Type B pancreatic cell (in vitro differentiated cells): ENCODE results near the gene SLC30A3. TPM values are rescaled to one million over a fixed set of nuclear protein-coding genes. Genes with fewer than 3 reads are reported as not detected.
"Not testable (repeated sequence)": the region's sequence is repeated elsewhere in the genome, so short reads cannot be mapped to it uniquely, and the experiment has no call there.

ENCODE experiments used
- DNase-seq: peaks from one replicate; pipeline ENCODE4 v3.0.0; 2021; ENCODE audit warnings: mixed read lengths; ENCODE audit not compliant: unreplicated experiment; ENCODE audit errors: extremely low spot score
- H3K27ac Mint-ChIP-seq: 2 replicates; pipeline ENCODE4 v1.8.0; 2021; ENCODE audit warnings: mild to moderate bottlenecking, mixed read lengths
- H3K27me3 Mint-ChIP-seq: 2 replicates; pipeline ENCODE4 v1.8.0; 2021; ENCODE audit warnings: mixed read lengths
- H3K36me3 Mint-ChIP-seq: 2 replicates; pipeline ENCODE4 v1.8.0; 2021; ENCODE audit warnings: mixed read lengths
- H3K4me1 Mint-ChIP-seq: one replicate; pipeline ENCODE4 v1.8.0; 2021; ENCODE audit warnings: mixed read lengths; ENCODE audit not compliant: unreplicated experiment
- H3K4me3 Mint-ChIP-seq: 2 replicates; pipeline ENCODE4 v1.8.0; 2021; ENCODE audit warnings: mild to moderate bottlenecking, mixed read lengths
- H3K9me3 Mint-ChIP-seq: 2 replicates; pipeline ENCODE4 v1.8.0; 2021; ENCODE audit warnings: mixed read lengths
- CTCF ChIP-seq: fragments of 200-600 bp; sonication (generic); conservative IDR thresholded peaks from 2 replicates; pipeline ENCODE4 v1.5.0; 2021; ENCODE audit warnings: antibody characterized with exemption, mild to moderate bottlenecking
- total RNA-seq: library from RNA; stranded (reverse); gene quantifications from 2 replicates; pipeline ENCODE4 v1.2.1, GENCODE V29; 2021; ENCODE audit warnings: low replicate concordance

Gene SLC30A3
- total RNA-seq, 1 donor from 2014 or later: 0.53 TPM

- no peak for DNase-seq
These were observed 19.2 kb upstream of the SLC30A3 start, which contains the start of gene TRIM54 for GRCh38 chr2:27281855-27282559. Gene TRIM54 (plus strand): TSS chr2:27282429. CDS start chr2:27282732, 303 bp downstream.

GRCh38 chr2:27281442-27281841, 18.6 kb upstream of the SLC30A3 start:
- Mint-ChIP-seq H3K27me3 (peaks cover 78% of the 10 kb centered on the region), H3K4me1 (no peaks in the 10 kb centered on the region), H3K27ac (no peak overlapping the region), H3K9me3 (no peaks in the 10 kb centered on the region), H3K36me3 (no peaks in the 10 kb centered on the region), H3K4me3 (no peak overlapping the region)
- TF ChIP-seq CTCF: no peak
- no peak for DNase-seq

More at GRCh38 chr2:27281855-27282559, 19.2 kb upstream of the SLC30A3 start, which contains the start of gene TRIM54:
- H3K27me3 Mint-ChIP-seq: peaks cover 79% of the 10 kb centered on the region
- H3K36me3 Mint-ChIP-seq: no peaks in the 10 kb centered on the region
- no peaks in the 10 kb centered on the region for H3K4me1 Mint-ChIP-seq
- no peaks in the 10 kb centered on the region for H3K9me3 Mint-ChIP-seq
- H3K4me3 Mint-ChIP-seq: no peak within 1 kb of the TSS
- TF ChIP-seq CTCF: no peak
- no peak within 1 kb of the TSS for H3K27ac Mint-ChIP-seq

GRCh38 chr2:27280826-27281225, 18.0 kb upstream of the SLC30A3 start:
- H3K27me3 Mint-ChIP-seq: peaks cover 80% of the 10 kb centered on the region

GRCh38 chr2:27278010-27278409, 15.2 kb upstream of the SLC30A3 start:
- Mint-ChIP-seq H3K9me3 (no peaks in the 10 kb centered on the region), H3K4me1 (no peaks in the 10 kb centered on the region), H3K27me3 (peaks cover 73% of the 10 kb centered on the region), H3K27ac (no peak overlapping the region), H3K36me3 (no peaks in the 10 kb centered on the region), H3K4me3 (no peak overlapping the region)
- no peak for DNase-seq
- TF ChIP-seq CTCF: no peak

More at GRCh38 chr2:27280826-27281225, 18.0 kb upstream of the SLC30A3 start:
- H3K36me3 Mint-ChIP-seq: no peaks in the 10 kb centered on the region
- H3K4me3 Mint-ChIP-seq: no peak overlapping the region
- DNase-seq: no peak
- TF ChIP-seq CTCF: no peak
- no peaks in the 10 kb centered on the region for H3K4me1 Mint-ChIP-seq
- no peak overlapping the region for H3K27ac Mint-ChIP-seq
- no peaks in the 10 kb centered on the region for H3K9me3 Mint-ChIP-seq

GRCh38 chr2:27275211-27276150, 12.6 kb upstream of the SLC30A3 start, which contains the start of gene DNAJC5G:
Gene DNAJC5G (plus strand): TSS chr2:27275433. CDS start chr2:27276729, 1,296 bp downstream.
- DNase-seq: no peak
- Mint-ChIP-seq H3K9me3 (no peaks in the 10 kb centered on the region), H3K36me3 (no peaks in the 10 kb centered on the region), H3K4me1 (no peaks in the 10 kb centered on the region), H3K27me3 (peaks cover 67% of the 10 kb centered on the region), H3K4me3 (no peak within 1 kb of the TSS), H3K27ac (no peak within 1 kb of the TSS)
- no peak for TF ChIP-seq CTCF

GRCh38 chr2:27272537-27273522, 10.0 kb upstream of the SLC30A3 start:
- not testable (repeated sequence) for H3K27ac Mint-ChIP-seq, H3K36me3 Mint-ChIP-seq, DNase-seq, H3K9me3 Mint-ChIP-seq, H3K4me1 Mint-ChIP-seq, H3K4me3 Mint-ChIP-seq
- H3K27me3 Mint-ChIP-seq: peaks cover 66% of the 10 kb centered on the region
